SK-N-SH (cell line): ENCODE data around the gene GHDC. TPM values are rescaled to one million over a fixed set of nuclear protein-coding genes. Genes with fewer than 3 reads are reported as not detected.
A peak's percentile ranks its signal among the peaks of the same experiment; 100 is the strongest.

Experiments
- CTCF ChIA-PET: fragments of 300-600, 350-600 bp; formaldehyde crosslinking; extraction: SDS; loops from one replicate; lab custom pipeline; 2021; lab: Yijun Ruan, JAX
- POLR2A ChIA-PET: fragments of 350-600 bp; sonication (Branson Sonifier 250); formaldehyde crosslinking; extraction: SDS; loops from one replicate; lab custom pipeline; 2020; ENCODE audit warnings: antibody characterized with exemption, inconsistent platforms; lab: Yijun Ruan, JAX
- DNase-seq: peaks from one replicate; pipeline ENCODE4 v3.0.0; 2012
- H2AFZ ChIP-seq: fragments of 200-600 bp; sonication (generic); 2 replicates; pipeline ENCODE4 v1.8.1; 2016; ENCODE audit warnings: antibody characterized with exemption, mild to moderate bottlenecking, low read depth
- H3F3A ChIP-seq: fragments of 200-600 bp; sonication (generic); replicated peaks from 2 replicates; pipeline ENCODE3; 2016; ENCODE audit warnings: antibody characterized with exemption, mild to moderate bottlenecking; ENCODE audit not compliant: insufficient read depth
- H3K27ac ChIP-seq, 2 experiments: fragments of 200-500 bp in 1 of 2; fragments of 200-600 bp in 1 of 2; sonication (Bioruptor generic) in 1 of 2; sonication (generic), shearing (Covaris generic) in 1 of 2; 2 replicates each; pipeline versions ENCODE4 v1.5.1 to v1.6.1; 2014 to 2016; ENCODE audit warnings: low read depth in 2 of 2, inconsistent platforms in 1 of 2, low read length in 1 of 2, mild to moderate bottlenecking in 1 of 2, mixed read lengths in 1 of 2
- H3K27me3 ChIP-seq: fragments of 200-600 bp; sonication (generic), shearing (Covaris generic); 2 replicates; pipeline ENCODE4 v1.6.1; 2016; ENCODE audit warnings: mixed run types; ENCODE audit not compliant: insufficient read depth
- H3K36me3 ChIP-seq, 2 experiments: fragments of 200-500 bp in 1 of 2; fragments of 200-600 bp in 1 of 2; sonication (Bioruptor generic) in 1 of 2; sonication (generic) in 1 of 2; replicated peaks in 1 of 2; 2 replicates each; pipeline versions ENCODE3 to v1.5.1; 2014 to 2016; ENCODE audit warnings: low read length in 1 of 2, mild to moderate bottlenecking in 1 of 2; ENCODE audit not compliant: insufficient read depth in 2 of 2, control insufficient read depth in 1 of 2
- H3K4me1 ChIP-seq, 2 experiments: fragments of 200-500 bp in 1 of 2; fragments of 200-600 bp in 1 of 2; sonication (Bioruptor generic) in 1 of 2; sonication (generic), shearing (Covaris generic) in 1 of 2; 2 replicates each; pipeline versions ENCODE4 v1.5.1 to v1.6.1; 2014 to 2016; ENCODE audit warnings: low read depth in 1 of 2, low read length in 1 of 2, mixed run types in 1 of 2; ENCODE audit not compliant: insufficient read depth in 2 of 2, control insufficient read depth in 1 of 2
- H3K4me2 ChIP-seq: fragments of 200-600 bp; sonication (generic), shearing (Covaris generic); 2 replicates; pipeline ENCODE4 v1.6.1; 2017; ENCODE audit warnings: mixed run types
- H3K4me3 ChIP-seq, 2 experiments: fragments of 200-500 bp in 1 of 2; fragments of 200-600 bp in 1 of 2; sonication (Bioruptor generic) in 1 of 2; sonication (generic), shearing (Covaris generic) in 1 of 2; 2 replicates each; pipeline versions ENCODE4 v1.5.1 to v1.8.1; 2014 to 2016; ENCODE audit warnings: low read depth in 2 of 2, inconsistent platforms in 1 of 2, low read length in 1 of 2, mild to moderate bottlenecking in 1 of 2, mixed read lengths in 1 of 2, moderate library complexity in 1 of 2
- H3K79me2 ChIP-seq: fragments of 200-600 bp; sonication (generic); 2 replicates; pipeline ENCODE4 v1.8.1; 2017; ENCODE audit warnings: mild to moderate bottlenecking; ENCODE audit not compliant: insufficient read depth
- H3K9ac ChIP-seq: fragments of 200-600 bp; sonication (generic); 2 replicates; pipeline ENCODE4 v1.6.1; 2017; ENCODE audit warnings: mixed run types
- H3K9me2 ChIP-seq: fragments of 200-600 bp; sonication (generic); 2 replicates; pipeline ENCODE4 v1.6.1; 2017; ENCODE audit warnings: mixed run types
- H3K9me3 ChIP-seq: fragments of 200-600 bp; sonication (generic); 2 replicates; pipeline ENCODE4 v1.6.1; 2017; ENCODE audit warnings: mixed run types, mild to moderate bottlenecking, moderate library complexity
- H4K20me1 ChIP-seq: fragments of 200-600 bp; sonication (generic); 2 replicates; pipeline ENCODE4 v1.6.1; 2017; ENCODE audit warnings: mild to moderate bottlenecking, mixed run types; ENCODE audit not compliant: insufficient read depth
- ELF1 ChIP-seq: IDR thresholded peaks from 2 replicates; pipeline ENCODE4 v1.4.0; 2012
- EP300 ChIP-seq, 2 experiments: IDR thresholded peaks; 2 replicates each; pipeline versions ENCODE4 v1.4.0 to v1.6.1; 2012; ENCODE audit warnings: borderline replicate concordance in 1 of 2, low read depth in 1 of 2, low read length in 1 of 2
- EZH2phosphoT487 ChIP-seq: fragments of 200-600 bp; sonication (generic); IDR thresholded peaks from 2 replicates; pipeline ENCODE4 v1.6.1; 2017; ENCODE audit warnings: low read depth, mixed run types, mild to moderate bottlenecking, antibody characterized with exemption, moderate library complexity, borderline replicate concordance
- FOXJ3 ChIP-seq: sonication (generic); formaldehyde crosslinking; IDR thresholded peaks from 2 replicates; pipeline ENCODE4 v1.5.1; 2020; ENCODE audit warnings: mild to moderate bottlenecking, missing genetic modification reagents
- GABPA ChIP-seq: IDR thresholded peaks from 2 replicates; pipeline ENCODE4 v1.4.0; 2012; ENCODE audit warnings: low read depth, mild to moderate bottlenecking
- IRF3 ChIP-seq: fragments of 150-350 bp; IDR thresholded peaks from 2 replicates; pipeline ENCODE4 v1.6.1; 2016; ENCODE audit warnings: mild to moderate bottlenecking, low read depth, low read length
- MAX ChIP-seq: IDR thresholded peaks from 2 replicates; pipeline ENCODE4 v1.4.0; 2012; ENCODE audit warnings: low read depth
- MXI1 ChIP-seq: IDR thresholded peaks from 2 replicates; pipeline ENCODE4 v1.6.1; 2012; ENCODE audit warnings: mild to moderate bottlenecking, low read depth, low read length, improper control_type of control experiment
- NFIC ChIP-seq: IDR thresholded peaks from 2 replicates; pipeline ENCODE4 v1.4.0; 2012; ENCODE audit warnings: borderline replicate concordance
- NRF1 ChIP-seq: IDR thresholded peaks from 2 replicates; pipeline ENCODE4 v1.6.1; 2012; ENCODE audit warnings: low read depth, mild to moderate bottlenecking, low read length
- PBX3 ChIP-seq: IDR thresholded peaks from 2 replicates; pipeline ENCODE4; 2012
- POLR2AphosphoS5 ChIP-seq: IDR thresholded peaks from 2 replicates; pipeline ENCODE4 v1.6.1; 2012; ENCODE audit warnings: low read depth, low read length
- RAD21 ChIP-seq: IDR thresholded peaks from 2 replicates; pipeline ENCODE4 v1.6.1; 2012; ENCODE audit warnings: mild to moderate bottlenecking, low read length
- RFX5 ChIP-seq: IDR thresholded peaks from 2 replicates; pipeline ENCODE4 v1.6.1; 2012; ENCODE audit warnings: mild to moderate bottlenecking, improper control_type of control experiment, low read length
- RXRA ChIP-seq: IDR thresholded peaks from 2 replicates; pipeline ENCODE4 v1.4.0; 2012; ENCODE audit warnings: low read depth, mild to moderate bottlenecking, borderline replicate concordance
- SMC3 ChIP-seq: IDR thresholded peaks from 2 replicates; pipeline ENCODE4 v1.6.1; 2012; ENCODE audit warnings: low read depth, low read length, improper control_type of control experiment
- TCF12 ChIP-seq: IDR thresholded peaks from 2 replicates; pipeline ENCODE4 v1.4.0; 2012
- USF1 ChIP-seq: IDR thresholded peaks from 2 replicates; pipeline ENCODE4 v1.4.0; 2012; ENCODE audit warnings: low read depth, borderline replicate concordance
- YY1 ChIP-seq: IDR thresholded peaks from 2 replicates; pipeline ENCODE4 v1.4.0; 2012; ENCODE audit warnings: low read depth, mild to moderate bottlenecking
- ZBTB33 ChIP-seq: IDR thresholded peaks from 2 replicates; pipeline ENCODE4 v1.4.0; 2012; ENCODE audit warnings: low read depth, borderline replicate concordance
- WGBS: methylation state at CpG from one replicate; pipeline ENCODE4 v1.1.6; 2017; ENCODE audit warnings: low lambda C conversion rate; 5-methylcytosine and 5-hydroxymethylcytosine counted together
- polyA plus RNA-seq, 3 experiments: library from polyadenylated mRNA; depleted of rRNA; stranded (reverse); fragments of >200 nt; gene quantifications; 2 replicates each; pipeline ENCODE4 v1.2.3, GENCODE V29; 2012

Gene GHDC
- polyA plus RNA-seq, 1 of the 3 experiments (the other 2 are of a cell fraction) = 15.8 TPM

- TF ChIP-seq POLR2AphosphoS5 (no peak), MAX (no peak), GABPA (no peak)
- TF ChIP-seq, all 33 proteins: peak for 0
Measured at GRCh38 chr17:42191275-42191608, 3.1 kb downstream of the GHDC start (continued).

- no peaks in the 10 kb centered on the region for H4K20me1 ChIP-seq
- no peaks in the 10 kb centered on the region for H3K27me3 ChIP-seq
- H3F3A ChIP-seq = no peaks in the 10 kb centered on the region
- no peaks in the 10 kb centered on the region for H3K9me3 ChIP-seq
- H3K4me3 ChIP-seq = no peak overlapping the region
- no peak overlapping the region for H2AFZ ChIP-seq
- H3K9me2 ChIP-seq = no peaks in the 10 kb centered on the region
- no peak overlapping the region for H3K4me2 ChIP-seq
- ChIA-PET POLR2A (no interaction called here), CTCF (interaction anchor here (0.9 to 2.5 kb wide), 2 partner anchors 9 to 70 kb away, joined by 3 to 12 read pairs; partner anchors contain the start of genes KAT2A and KCNH4)
- 80% methylated on average over 7 of the region's 17 CpGs for WGBS
- DNase-seq = peak; percentile 9
- no peak overlapping the region for H3K27ac ChIP-seq
- H3K79me2 ChIP-seq = no peaks in the 10 kb centered on the region
- no peak overlapping the region for H3K9ac ChIP-seq
- H3K36me3 ChIP-seq = no peaks in the 10 kb centered on the region
- H3K4me1 ChIP-seq = peaks cover 0 to 12% of the 10 kb centered on the region in 2 experiments; a peak in 1 of 4 replicates
- TF ChIP-seq RFX5 = no peak
- TF ChIP-seq IRF3 = no peak
- no peak for TF ChIP-seq USF1
- TF ChIP-seq GABPA = no peak
- no peak for TF ChIP-seq EP300 (IDR thresholded peaks at IDR 0.05; ENCODE audit: borderline replicate concordance in 1 of 2, low read depth in 1 of 2, low read length in 1 of 2)
- TF ChIP-seq TCF12 = no peak
Measured at GRCh38 chr17:42190491-42191274, 3.6 kb downstream of the GHDC start.

GRCh38 chr17:42189651-42189965, 4.7 kb downstream of the GHDC start:
- TF ChIP-seq YY1 (no peak), PBX3 (no peak), RAD21 (no peak), EZH2phosphoT487 (no peak), NRF1 (no peak), MAX (no peak), ZBTB33 (no peak), EP300 (IDR thresholded peaks at IDR 0.05; ENCODE audit: borderline replicate concordance in 1 of 2, low read depth in 1 of 2, low read length in 1 of 2) (no peak), MXI1 (no peak), NFIC (no peak), RXRA (no peak), ELF1 (no peak), SMC3 (no peak), FOXJ3 (CRISPR knock-in tag) (no peak)
- WGBS = 80% methylated on average over 7 of the region's 11 CpGs
- H3K27me3 ChIP-seq = no peaks in the 10 kb centered on the region
- DNase-seq = peak; percentile 4
- no peak overlapping the region for H3K4me3 ChIP-seq
- no peaks in the 10 kb centered on the region for H3K9me3 ChIP-seq
- POLR2A ChIA-PET = no interaction called here
- H3K9ac ChIP-seq = no peak overlapping the region
- no peaks in the 10 kb centered on the region for H3K9me2 ChIP-seq
- no peaks in the 10 kb centered on the region for H3K79me2 ChIP-seq
- no peak overlapping the region for H3K27ac ChIP-seq
- H4K20me1 ChIP-seq = no peaks in the 10 kb centered on the region
- H3K4me1 ChIP-seq = peaks cover 0 to 12% of the 10 kb centered on the region in 2 experiments; a peak in 1 of 4 replicates
- H2AFZ ChIP-seq = no peak overlapping the region
- no peaks in the 10 kb centered on the region for H3F3A ChIP-seq
- no peak overlapping the region for H3K4me2 ChIP-seq
- no peaks in the 10 kb centered on the region for H3K36me3 ChIP-seq
- CTCF ChIA-PET = interaction anchor here (1.0 kb wide), 1 partner anchor 9 kb away, joined by 3 read pairs; the partner anchor contains the start of gene KCNH4
